ENCODE results near the gene SLC25A11. TPM values are rescaled to one million over a fixed set of nuclear protein-coding genes. Genes with fewer than 3 reads are reported as not detected.

SLC25A11 gene
- polyA plus RNA-seq, 1 of the 3 experiments (the other 2 are of a cell fraction): 82.8 TPM

- CTCF ChIA-PET: interaction anchor here (0.7 to 2.7 kb wide), 7 partner anchors 13 to 83 kb away, joined by 3 to 13 read pairs (median 6); partner anchors contain the start of genes SLC52A1 and SPAG7
- H3K4me3 ChIP-seq (ENCODE audit: low read depth in 2 of 2, low read length in 1 of 2): peak overlapping the region; percentile 59 to 60; a peak in 3 of 4 replicates
- WGBS (ENCODE audit: low lambda C conversion rate): 65% methylated on average over 3 of the region's 3 CpGs
Measured at GRCh38 chr17:4951486-4951885, 11.6 kb upstream of the SLC25A11 start.

More at GRCh38 chr17:4951486-4951885, 11.6 kb upstream of the SLC25A11 start:
- Histone ChIP-seq H3K27me3 (ENCODE audit: insufficient read depth) (no peaks in the 10 kb centered on the region), H4K20me1 (ENCODE audit: insufficient read depth) (peaks cover 11% of the 10 kb centered on the region), H3K79me2 (ENCODE audit: insufficient read depth) (peaks cover 45% of the 10 kb centered on the region), H3K27ac (ENCODE audit: low read depth in 2 of 2, low read length in 1 of 2) (peak overlapping the region; percentile 97 to 100; a peak in 3 of 4 replicates), H3K9ac (peak overlapping the region; percentile 83; the same call in 1 of the 2 replicates), H3F3A (replicated peaks; ENCODE audit: insufficient read depth) (peaks cover 37% of the 10 kb centered on the region), H3K4me1 (ENCODE audit: control insufficient read depth in 1 of 2, insufficient read depth in 2 of 2, low read depth in 1 of 2, low read length in 1 of 2) (peaks cover 25 to 30% of the 10 kb centered on the region in 2 experiments; a peak in 3 of 4 replicates), H3K4me2 (peak overlapping the region; percentile 98), H2AFZ (ENCODE audit: low read depth) (peak overlapping the region; percentile 57; the same call in 1 of the 2 replicates), H3K36me3 (replicated peaks in 1 of 2; ENCODE audit: control insufficient read depth in 1 of 2, insufficient read depth in 2 of 2, low read length in 1 of 2) (peaks cover 5 to 13% of the 10 kb centered on the region in 2 experiments), H3K9me3 (no peaks in the 10 kb centered on the region), H3K9me2 (no peaks in the 10 kb centered on the region)
- TF ChIP-seq POLR2AphosphoS5 (IDR thresholded peaks at IDR 0.05; ENCODE audit: low read depth, low read length) (no peak), ELF1 (IDR thresholded peaks at IDR 0.05) (no peak), TEAD4 (IDR thresholded peaks at IDR 0.05; ENCODE audit: borderline replicate concordance, insufficient read depth) (no peak), CTCF (IDR thresholded peaks at IDR 0.05) (no peak), TCF12 (IDR thresholded peaks at IDR 0.05) (no peak), GATA2 (CRISPR knock-in tag; IDR thresholded peaks at IDR 0.05) (no peak), RFX5 (IDR thresholded peaks at IDR 0.05; ENCODE audit: low read length) (no peak), IRF3 (IDR thresholded peaks at IDR 0.05; ENCODE audit: low read depth, low read length) (no peak), PBX3 (IDR thresholded peaks at IDR 0.05) (no peak), JUND (IDR thresholded peaks at IDR 0.05) (no peak), USF1 (IDR thresholded peaks at IDR 0.05; ENCODE audit: borderline replicate concordance, low read depth) (no peak), GABPA (IDR thresholded peaks at IDR 0.05; ENCODE audit: low read depth) (no peak), FOXJ3 (CRISPR knock-in tag; IDR thresholded peaks at IDR 0.05) (no peak), CHD2 (IDR thresholded peaks at IDR 0.05; ENCODE audit: low read length, partially characterized antibody) (no peak), RAD21 (IDR thresholded peaks at IDR 0.05; ENCODE audit: low read length) (no peak), TAF1 (IDR thresholded peaks at IDR 0.05; ENCODE audit: borderline replicate concordance, low read depth, low read length) (no peak)
- POLR2A ChIA-PET: interaction anchor here (0.5 to 6.7 kb wide), 4 partner anchors 8 to 16 kb away, joined by 3 to 56 read pairs (median 10); partner anchors contain the start of genes RNF167, SLC25A11 and SPAG7
- no peak for DNase-seq
